BE2C (cell line): ENCODE measurements around the gene PRR5L.

Experiments
- DNase-seq: peaks from one replicate; pipeline ENCODE4 v3.0.0-alpha.2; 2020
- H3K27me3 ChIP-seq: fragments of 250-450 bp; sonication (Bioruptor Pico); 2 replicates; pipeline ENCODE4 v1.5.1; 2020; ENCODE audit warnings: mild to moderate bottlenecking
- H3K36me3 ChIP-seq: fragments of 250-450 bp; sonication (Bioruptor Pico); 2 replicates; pipeline ENCODE4 v1.5.1; 2020; ENCODE audit warnings: mild to moderate bottlenecking
- H3K4me1 ChIP-seq: fragments of 250-450 bp; sonication (Bioruptor Pico); 2 replicates; pipeline ENCODE4 v1.5.1; 2020
- H3K4me3 ChIP-seq: 2 replicates; pipeline ENCODE4 v1.5.1; 2011; ENCODE audit warnings: low read depth, low read length
- H3K9me3 ChIP-seq: fragments of 250-450 bp; sonication (Bioruptor Pico); 2 replicates; pipeline ENCODE4 v1.5.1; 2020
- CTCF ChIP-seq: IDR thresholded peaks from 2 replicates; pipeline ENCODE4 v1.5.1; 2012; ENCODE audit warnings: mild to moderate bottlenecking, low read depth, low read length

Gene PRR5L

GRCh38 chr11:36362902-36363301 lies 66.8 kb downstream of the PRR5L start:
- Histone ChIP-seq H3K4me1 (no peaks in the 10 kb centered on the region), H3K36me3 (no peaks in the 10 kb centered on the region), H3K9me3 (no peaks in the 10 kb centered on the region), H3K27me3 (no peaks in the 10 kb centered on the region), H3K4me3 (no peak overlapping the region)
- no peak for TF ChIP-seq CTCF
- no peak for DNase-seq

GRCh38 chr11:36363361-36364268 lies 67.5 kb downstream of the PRR5L start:
- Histone ChIP-seq H3K27me3 (no peaks in the 10 kb centered on the region), H3K4me1 (no peaks in the 10 kb centered on the region), H3K36me3 (no peaks in the 10 kb centered on the region), H3K4me3 (no peak overlapping the region), H3K9me3 (no peaks in the 10 kb centered on the region)
- no peak for DNase-seq
- TF ChIP-seq CTCF: no peak

- H3K9me3 ChIP-seq: no peaks in the 10 kb centered on the region
- DNase-seq: no peak
- no peak overlapping the region for H3K4me3 ChIP-seq
- H3K27me3 ChIP-seq: no peaks in the 10 kb centered on the region
- TF ChIP-seq CTCF: no peak
- no peaks in the 10 kb centered on the region for H3K4me1 ChIP-seq
- H3K36me3 ChIP-seq: no peaks in the 10 kb centered on the region
Measured at GRCh38 chr11:36364551-36365325, 68.7 kb downstream of the PRR5L start.

GRCh38 chr11:36365907-36366306 lies 69.8 kb downstream of the PRR5L start:
- TF ChIP-seq CTCF: no peak
- no peaks in the 10 kb centered on the region for H3K4me1 ChIP-seq
- H3K27me3 ChIP-seq: no peaks in the 10 kb centered on the region
- H3K36me3 ChIP-seq: no peaks in the 10 kb centered on the region
- no peak for DNase-seq
- no peaks in the 10 kb centered on the region for H3K9me3 ChIP-seq
- no peak overlapping the region for H3K4me3 ChIP-seq

GRCh38 chr11:36367806-36368680 lies 72.0 kb downstream of the PRR5L start:
- no peak for DNase-seq
- Histone ChIP-seq H3K36me3 (no peaks in the 10 kb centered on the region), H3K27me3 (no peaks in the 10 kb centered on the region), H3K4me3 (no peak overlapping the region), H3K9me3 (no peaks in the 10 kb centered on the region), H3K4me1 (no peaks in the 10 kb centered on the region)
- TF ChIP-seq CTCF: no peak
